Peyer's patch (tissue), 4 donors: ENCODE data around the gene DUSP28. TPM values are rescaled to one million over a fixed set of nuclear protein-coding genes. Genes with fewer than 3 reads are reported as not detected.
"Not testable (repeated sequence)": the region's sequence is repeated elsewhere in the genome, so short reads cannot be mapped to it uniquely, and the experiment has no call there.

Experiments
- DNase-seq, 3 donors: peaks; one replicate each; pipeline ENCODE4 v3.0.0-alpha.2; 2017 to 2019
- H3K27ac ChIP-seq, 4 donors: fragments of 200-600 bp; sonication (generic); one replicate each; pipeline ENCODE4 v1.5.1; 2016 to 2019
- H3K27me3 ChIP-seq, 2 donors: fragments of 200-600 bp; sonication (generic); one replicate each; pipeline ENCODE4 v1.5.1; 2019
- H3K36me3 ChIP-seq, 3 donors: fragments of 200-600 bp; sonication (generic); one replicate each; pipeline ENCODE4 v1.5.1; 2016 to 2019
- H3K4me1 ChIP-seq, 4 donors: fragments of 200-600 bp; sonication (generic); one replicate each; pipeline ENCODE4 v1.5.1; 2016 to 2019
- H3K4me3 ChIP-seq, 4 donors: fragments of 200-600 bp; sonication (generic); 1 replicate in 3 of 4; 2 replicates in 1 of 4; pipeline ENCODE4 v1.5.1; 2016 to 2019; ENCODE audit warnings: mild to moderate bottlenecking in 1 of 4
- H3K9me3 ChIP-seq, 4 donors: fragments of 200-600 bp; sonication (generic); one replicate each; pipeline ENCODE4 v1.5.1; 2016 to 2019; ENCODE audit warnings: mild to moderate bottlenecking in 1 of 4
- POLR2A ChIP-seq, 2 donors: fragments of 450-650 bp; IDR thresholded peaks; one replicate each; pipeline ENCODE4 v1.5.1; 2017; ENCODE audit warnings: antibody characterized with exemption in 2 of 2, mild to moderate bottlenecking in 2 of 2, moderate library complexity in 2 of 2
- total RNA-seq, 4 donors: library from RNA; depleted of rRNA; stranded (reverse); fragments of >200 nt; gene quantifications; one replicate each; pipeline ENCODE4 v1.1.0, GENCODE V29; 2016
- TF ChIP-seq, protein P1 (sequence below), 6 experiments: fragments of 450-650 bp in 4 of 6; fragments of 200-600 bp in 2 of 6; sonication (generic) in 1 of 6; IDR thresholded peaks; one replicate each; pipeline ENCODE4 v1.5.1; 2017 to 2019; ENCODE audit warnings: antibody characterized with exemption in 6 of 6, mild to moderate bottlenecking in 3 of 6, moderate library complexity in 1 of 6

The DUSP28 gene
- total RNA-seq, 4 donors from 2014 or later: 4.2 to 10.1 (median 7.1) TPM

DNA sequence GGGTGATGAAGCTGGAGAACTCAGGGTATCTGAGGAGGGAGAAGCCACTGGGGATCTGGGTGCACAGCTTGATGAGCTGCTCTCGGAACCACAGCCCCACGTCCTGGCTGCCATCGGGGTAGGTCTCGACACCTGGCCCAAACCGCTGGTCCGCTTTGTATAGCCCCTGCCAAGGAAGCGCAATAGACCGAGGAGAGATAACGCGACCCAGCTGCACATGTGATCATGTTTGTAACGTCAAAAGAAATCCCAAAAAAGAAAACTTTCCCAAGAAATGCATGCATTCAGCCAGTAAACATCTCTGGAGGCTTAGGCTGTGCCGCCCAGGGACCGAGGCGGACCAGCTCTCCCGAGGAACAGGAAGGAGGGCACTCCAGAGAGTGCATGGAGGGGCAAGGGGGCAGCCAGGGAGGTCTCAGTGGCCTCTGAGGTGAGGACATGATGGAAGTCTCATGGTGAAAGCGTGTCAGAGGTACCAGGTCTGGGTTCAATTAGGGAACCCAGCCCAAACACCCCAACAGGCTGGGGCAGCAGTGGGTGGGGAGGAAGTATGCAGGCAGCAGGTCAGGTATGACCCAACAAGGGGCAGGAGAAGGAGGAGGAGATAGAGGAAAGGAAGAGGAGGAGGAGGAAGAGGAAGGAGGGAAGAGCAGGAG, 30.7 kb upstream of the DUSP28 start:
- no peak for TF ChIP-seq POLR2A (IDR thresholded peaks at IDR 0.05)
- TF ChIP-seq, protein P1, sequence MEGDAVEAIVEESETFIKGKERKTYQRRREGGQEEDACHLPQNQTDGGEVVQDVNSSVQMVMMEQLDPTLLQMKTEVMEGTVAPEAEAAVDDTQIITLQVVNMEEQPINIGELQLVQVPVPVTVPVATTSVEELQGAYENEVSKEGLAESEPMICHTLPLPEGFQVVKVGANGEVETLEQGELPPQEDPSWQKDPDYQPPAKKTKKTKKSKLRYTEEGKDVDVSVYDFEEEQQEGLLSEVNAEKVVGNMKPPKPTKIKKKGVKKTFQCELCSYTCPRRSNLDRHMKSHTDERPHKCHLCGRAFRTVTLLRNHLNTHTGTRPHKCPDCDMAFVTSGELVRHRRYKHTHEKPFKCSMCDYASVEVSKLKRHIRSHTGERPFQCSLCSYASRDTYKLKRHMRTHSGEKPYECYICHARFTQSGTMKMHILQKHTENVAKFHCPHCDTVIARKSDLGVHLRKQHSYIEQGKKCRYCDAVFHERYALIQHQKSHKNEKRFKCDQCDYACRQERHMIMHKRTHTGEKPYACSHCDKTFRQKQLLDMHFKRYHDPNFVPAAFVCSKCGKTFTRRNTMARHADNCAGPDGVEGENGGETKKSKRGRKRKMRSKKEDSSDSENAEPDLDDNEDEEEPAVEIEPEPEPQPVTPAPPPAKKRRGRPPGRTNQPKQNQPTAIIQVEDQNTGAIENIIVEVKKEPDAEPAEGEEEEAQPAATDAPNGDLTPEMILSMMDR (IDR thresholded peaks at IDR 0.05): no peak
- H3K27me3 ChIP-seq: no peaks in the 10 kb centered on the region
- H3K27ac ChIP-seq: no peak overlapping the region
- peaks cover 0 to 36% (median 0%) of the 10 kb centered on the region in 3 donors for H3K36me3 ChIP-seq
- no peak overlapping the region for H3K4me3 ChIP-seq
- no peaks in the 10 kb centered on the region for H3K4me1 ChIP-seq
- peaks cover 0 to 28% (median 3%) of the 10 kb centered on the region in 4 donors for H3K9me3 ChIP-seq
- peak in 1 of 3 donors; percentile 7 for DNase-seq

DNA sequence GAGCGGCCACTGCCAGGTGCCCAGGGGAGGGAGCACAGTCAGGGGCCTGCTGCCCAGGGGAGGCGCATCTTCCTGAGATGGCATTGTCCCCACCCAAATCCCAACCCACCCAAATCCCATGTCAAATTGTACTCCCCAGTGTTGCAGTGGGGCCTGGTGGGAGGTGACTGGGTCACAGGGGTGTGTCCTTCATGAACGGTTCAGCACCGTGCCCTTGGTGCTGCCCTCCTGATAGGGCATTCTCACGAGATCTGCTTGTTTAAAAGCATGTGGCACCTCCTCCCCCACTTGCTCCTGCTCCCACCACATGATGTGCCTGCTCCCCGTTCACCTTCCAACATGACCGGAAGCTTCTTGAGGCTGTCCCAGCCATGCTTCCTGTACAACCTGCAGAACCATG, 30.0 kb upstream of the DUSP28 start:
- no peak for TF ChIP-seq POLR2A (IDR thresholded peaks at IDR 0.05)
- TF ChIP-seq, protein P1 (IDR thresholded peaks at IDR 0.05): no peak
- H3K4me1 ChIP-seq: no peaks in the 10 kb centered on the region
- H3K27me3 ChIP-seq: no peaks in the 10 kb centered on the region
- H3K27ac ChIP-seq: no peak overlapping the region
- H3K4me3 ChIP-seq: no peak overlapping the region
- H3K9me3 ChIP-seq: peaks cover 0 to 23% (median 3%) of the 10 kb centered on the region in 4 donors
- DNase-seq: peak in 1 of 3 donors; percentile 2
- H3K36me3 ChIP-seq: peaks cover 0 to 32% (median 0%) of the 10 kb centered on the region in 3 donors

DNA sequence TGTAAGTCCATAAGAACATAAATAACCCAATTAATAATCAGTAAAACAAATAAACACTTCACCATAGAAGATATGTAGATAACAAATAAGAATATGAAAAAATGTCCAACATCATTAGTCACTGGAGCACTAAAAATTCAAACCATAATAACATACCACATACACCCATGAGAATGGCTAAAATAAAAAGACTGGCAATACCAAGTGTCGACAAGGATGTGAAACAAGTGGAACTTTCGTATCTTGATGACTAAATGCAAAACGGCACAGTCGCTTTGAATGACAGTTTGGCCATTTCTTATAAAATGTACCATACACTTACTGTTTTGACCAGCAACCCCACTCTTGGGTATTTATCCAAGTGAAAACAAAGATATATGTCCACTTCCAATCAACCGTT, 29.1 kb upstream of the DUSP28 start:
- Histone ChIP-seq H3K4me3 (no peak overlapping the region), H3K27ac (no peak overlapping the region), H3K27me3 (no peaks in the 10 kb centered on the region), H3K4me1 (no peaks in the 10 kb centered on the region), H3K36me3 (peaks cover 0 to 24% (median 0%) of the 10 kb centered on the region in 3 donors), H3K9me3 (peaks cover 0 to 17% (median 0%) of the 10 kb centered on the region in 4 donors)
- DNase-seq: no peak
- TF ChIP-seq POLR2A (IDR thresholded peaks at IDR 0.05): no peak
- TF ChIP-seq, protein P1 (IDR thresholded peaks at IDR 0.05): no peak

DNA sequence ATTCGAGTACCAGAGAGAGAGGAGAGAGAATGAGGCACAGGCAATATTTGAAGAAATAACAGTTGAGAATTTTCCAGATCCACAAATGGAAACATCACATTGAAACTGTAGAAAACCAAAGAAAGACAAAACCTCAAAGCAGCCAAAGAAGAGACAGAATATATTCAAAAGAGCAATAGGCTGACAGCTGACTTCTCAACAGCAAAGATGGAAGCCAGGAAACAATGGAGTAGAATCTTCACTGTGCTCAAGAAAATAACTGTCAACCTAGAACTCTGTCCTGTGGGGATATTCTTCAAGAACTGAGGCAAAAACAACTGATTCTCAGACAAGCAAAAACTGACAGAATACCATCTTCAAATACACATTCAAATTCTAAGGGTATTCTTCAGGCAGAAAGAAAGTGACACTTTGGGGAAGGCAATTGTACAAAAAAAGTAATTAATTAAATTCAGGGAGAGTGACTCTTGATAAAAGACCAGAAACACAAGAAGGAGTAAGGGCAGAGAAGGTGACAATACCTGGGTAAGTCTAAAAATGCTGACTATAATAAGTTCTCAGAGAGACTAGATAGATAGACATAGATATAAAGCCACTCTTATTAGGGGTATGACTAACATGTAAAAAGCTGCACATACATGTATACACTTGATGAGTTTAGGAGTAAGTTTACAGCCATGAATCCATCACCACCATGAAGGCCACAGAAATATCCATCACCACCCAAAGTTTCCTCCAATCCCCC, 28.0 kb upstream of the DUSP28 start:
- Histone ChIP-seq H3K9me3 (peaks cover 0 to 16% (median 0%) of the 10 kb centered on the region in 4 donors), H3K4me1 (no peaks in the 10 kb centered on the region), H3K4me3 (no peak overlapping the region), H3K27me3 (no peaks in the 10 kb centered on the region), H3K27ac (no peak overlapping the region), H3K36me3 (peaks cover 0 to 20% (median 0%) of the 10 kb centered on the region in 3 donors)
- DNase-seq: no peak
- no peak for TF ChIP-seq POLR2A (IDR thresholded peaks at IDR 0.05)
- TF ChIP-seq, protein P1 (IDR thresholded peaks at IDR 0.05): no peak

DNA sequence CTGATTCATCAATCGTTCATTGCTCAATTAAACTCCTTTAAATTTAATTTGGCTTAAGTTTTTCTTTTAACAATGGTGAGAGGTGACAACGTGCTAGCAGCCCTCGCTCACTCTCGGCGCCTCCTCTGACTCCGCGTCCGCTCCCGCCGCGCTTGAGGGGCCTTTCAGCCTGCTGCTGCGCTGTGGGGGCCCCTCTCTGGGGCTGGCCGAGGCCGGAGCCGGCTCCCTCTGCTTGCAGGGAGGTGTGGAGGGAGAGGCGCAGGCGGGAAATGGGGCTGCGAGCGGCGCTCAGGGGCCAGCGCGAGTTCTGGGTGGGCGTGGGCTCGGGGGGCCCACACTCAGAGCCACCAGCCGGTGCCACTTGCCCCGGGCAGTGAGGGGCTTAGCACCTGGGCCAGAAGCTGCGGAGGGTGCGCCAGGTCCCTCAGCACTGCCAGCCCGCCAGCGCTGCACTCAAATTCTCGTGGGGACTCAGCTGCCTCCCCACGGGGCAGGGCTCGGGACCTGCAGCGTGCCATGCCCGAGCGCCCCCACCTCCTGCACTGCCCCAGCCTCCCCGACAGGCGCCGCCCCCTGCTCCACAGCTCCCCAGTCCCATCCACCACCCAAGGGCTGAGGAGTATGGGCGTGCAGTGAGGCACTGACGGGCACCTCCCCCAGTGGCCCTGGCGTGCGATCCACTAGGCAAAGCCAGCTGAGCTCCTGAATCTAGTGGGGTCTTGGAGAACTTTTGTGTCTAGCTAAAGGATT, 22.0 kb upstream of the DUSP28 start:
- no peaks in the 10 kb centered on the region for H3K27me3 ChIP-seq
- H3K36me3 ChIP-seq: peaks cover 0 to 42% (median 0%) of the 10 kb centered on the region in 3 donors
- DNase-seq: peak in 1 of 3 donors; percentile 4
- no peak for TF ChIP-seq POLR2A (IDR thresholded peaks at IDR 0.05)
- TF ChIP-seq, protein P1 (IDR thresholded peaks at IDR 0.05): no peak
- H3K4me3 ChIP-seq: no peak overlapping the region
- no peaks in the 10 kb centered on the region for H3K9me3 ChIP-seq
- H3K4me1 ChIP-seq: no peaks in the 10 kb centered on the region
- no peak overlapping the region for H3K27ac ChIP-seq

DNA sequence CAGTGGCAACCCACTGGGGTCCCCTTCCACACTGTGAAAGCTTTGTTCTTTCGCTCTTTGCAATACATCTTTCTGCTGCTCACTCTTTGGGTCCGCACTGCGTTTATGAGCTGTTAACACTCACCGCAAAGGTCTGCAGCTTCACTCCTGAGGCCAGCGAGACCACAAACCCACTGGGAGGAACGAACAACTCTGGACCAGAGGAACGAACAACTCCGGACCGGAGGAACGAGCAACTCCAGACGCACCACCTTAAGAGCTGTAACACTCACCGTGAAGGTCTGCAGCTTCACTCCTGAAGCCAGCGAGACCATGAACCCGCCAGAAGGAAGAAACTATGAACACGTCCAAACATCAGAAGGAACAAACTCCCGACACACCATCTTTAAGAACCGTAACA, 21.1 kb upstream of the DUSP28 start:
- H3K4me3 ChIP-seq, H3K9me3 ChIP-seq, H3K4me1 ChIP-seq, H3K27me3 ChIP-seq, DNase-seq, H3K27ac ChIP-seq: not testable (repeated sequence)
- H3K36me3 ChIP-seq: peaks cover 0 to 39% (median 0%) of the 10 kb centered on the region in 3 donors
